GM18498 (cell line): ENCODE data around the gene CEL.
"Not testable (repeated sequence)": the region's sequence is repeated elsewhere in the genome, so short reads cannot be mapped to it uniquely, and the experiment has no call there.

Experiments used
- ATAC-seq: cut with Tn5 transposase; IDR thresholded peaks from one replicate; pipeline ENCODE4 v1.9.1; 2021; ENCODE audit warnings: mild to moderate bottlenecking, moderate library complexity; ENCODE audit not compliant: unreplicated experiment

CEL gene

GRCh38 chr9:133046196-133046899 is 15.4 kb upstream of the CEL start:
- no peak for ATAC-seq

DNA sequence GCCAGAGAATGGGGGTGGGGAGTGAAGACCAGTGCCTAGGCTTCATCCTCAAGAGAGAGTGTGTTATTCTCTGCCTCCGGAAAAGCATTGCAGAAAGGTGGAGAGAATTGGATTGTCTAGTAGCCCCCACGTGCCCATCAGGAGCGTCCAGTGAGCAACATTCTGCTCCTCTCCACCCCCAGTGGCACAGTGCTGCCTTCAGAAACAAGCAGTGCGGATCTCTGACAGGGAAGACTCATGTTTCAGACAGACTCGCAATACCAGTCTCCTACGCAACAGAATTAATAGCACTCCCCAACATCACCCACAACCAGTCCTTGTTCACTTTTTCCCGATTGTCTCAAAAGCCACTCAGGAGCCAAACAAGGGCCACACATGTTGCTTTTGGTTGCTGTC is 14.9 kb upstream of the CEL start:
- ATAC-seq = no peak

DNA sequence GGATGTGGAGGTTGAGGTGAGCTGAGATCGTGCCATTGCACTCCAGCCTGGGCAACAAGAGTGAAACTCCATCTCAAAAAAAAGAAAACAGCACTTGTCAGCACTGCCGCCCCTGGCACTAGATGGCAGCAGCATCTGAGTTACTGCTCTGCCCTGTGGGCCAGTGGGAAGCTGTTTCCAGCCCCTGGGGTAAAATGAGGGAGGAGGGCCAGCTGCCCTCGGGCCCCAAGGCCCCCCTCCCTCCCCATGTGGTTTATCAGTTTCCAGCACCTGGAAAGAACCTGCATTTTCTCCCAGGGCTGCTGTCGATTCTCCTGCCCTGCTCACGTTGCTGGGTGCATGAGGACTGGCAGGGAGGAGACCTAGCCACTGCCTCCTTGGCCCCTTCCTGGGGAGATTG is 13.2 kb upstream of the CEL start:
- ATAC-seq = no peak

GRCh38 chr9:133049043-133049442 is 12.7 kb upstream of the CEL start:
- ATAC-seq = no peak

DNA sequence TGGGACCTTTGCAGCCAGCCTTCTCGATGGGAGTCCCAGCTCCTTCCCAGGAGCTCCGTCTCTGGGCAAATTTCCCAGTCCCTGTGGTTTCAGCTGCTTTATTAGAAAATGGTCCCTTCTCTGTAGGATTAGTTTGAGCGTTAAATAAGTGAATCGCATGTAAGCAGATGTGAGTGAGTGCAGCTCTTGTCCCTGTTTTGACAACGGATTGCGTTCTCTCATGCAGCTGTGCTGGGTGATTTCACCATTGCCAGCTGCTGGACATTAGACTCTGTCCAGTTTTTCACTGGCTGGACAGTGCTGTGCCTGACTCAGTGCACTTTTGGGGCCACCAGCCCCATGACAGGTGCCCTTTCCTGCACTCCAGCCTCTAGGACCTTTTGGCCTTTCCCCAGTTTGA is 11.6 kb upstream of the CEL start:
- ATAC-seq = no peak

DNA sequence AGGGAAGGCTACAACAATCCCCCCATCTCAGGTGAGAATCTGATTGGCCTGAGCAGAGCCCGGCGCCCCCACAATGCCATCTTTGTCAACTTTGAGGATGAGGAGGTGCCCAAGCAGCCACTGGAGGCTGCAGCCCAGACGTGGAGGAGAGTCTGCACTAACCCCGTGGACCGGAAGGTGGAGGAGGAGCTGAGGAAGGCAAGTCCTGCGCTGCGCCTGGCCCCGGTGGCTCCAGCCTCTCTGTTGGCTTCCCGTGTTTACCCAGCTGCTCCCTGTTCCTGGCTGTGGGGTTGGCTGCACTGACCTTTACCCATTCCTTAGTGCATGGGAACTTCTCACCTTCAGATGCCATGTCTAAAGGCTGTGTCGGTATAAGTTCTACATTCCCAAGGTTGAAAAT is 11.0 kb upstream of the CEL start:
- ATAC-seq = no peak

- no peak for ATAC-seq
These were observed 10.4 kb upstream of the CEL start for GRCh38 chr9:133051281-133051900.

DNA sequence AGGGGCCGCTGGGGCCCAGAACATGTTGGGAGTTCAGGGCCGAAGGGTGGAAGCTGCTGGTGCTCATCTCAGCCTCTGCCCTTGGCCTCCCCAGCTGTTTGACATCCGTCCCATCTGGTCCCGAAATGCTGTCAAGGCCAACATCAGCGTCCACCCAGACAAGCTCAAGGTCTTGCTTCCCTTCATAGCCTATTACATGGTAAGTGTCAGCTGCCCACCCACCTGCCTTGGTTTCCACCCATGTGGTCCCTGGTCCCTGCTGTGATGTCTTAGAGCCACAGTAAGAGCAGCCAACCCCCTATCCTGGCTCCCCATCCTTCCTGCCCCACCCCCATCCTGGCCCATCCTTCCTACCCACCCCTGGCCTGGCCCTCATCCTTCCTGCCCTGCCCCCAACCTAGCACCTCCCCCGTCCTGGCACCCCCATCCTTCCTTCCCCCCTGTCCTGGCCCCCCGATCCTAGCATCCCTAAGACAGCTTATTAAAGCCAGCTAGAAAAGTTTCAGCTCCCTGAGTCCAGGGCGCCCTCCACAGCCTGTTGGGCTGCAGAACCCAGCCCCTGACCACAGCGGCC is 9.7 kb upstream of the CEL start:
- ATAC-seq = no peak

- no peak for ATAC-seq
These were observed 7.4 kb upstream of the CEL start for GRCh38 chr9:133054194-133054890.

- ATAC-seq = no peak
These were observed 6.8 kb upstream of the CEL start for GRCh38 chr9:133054966-133055365.

DNA sequence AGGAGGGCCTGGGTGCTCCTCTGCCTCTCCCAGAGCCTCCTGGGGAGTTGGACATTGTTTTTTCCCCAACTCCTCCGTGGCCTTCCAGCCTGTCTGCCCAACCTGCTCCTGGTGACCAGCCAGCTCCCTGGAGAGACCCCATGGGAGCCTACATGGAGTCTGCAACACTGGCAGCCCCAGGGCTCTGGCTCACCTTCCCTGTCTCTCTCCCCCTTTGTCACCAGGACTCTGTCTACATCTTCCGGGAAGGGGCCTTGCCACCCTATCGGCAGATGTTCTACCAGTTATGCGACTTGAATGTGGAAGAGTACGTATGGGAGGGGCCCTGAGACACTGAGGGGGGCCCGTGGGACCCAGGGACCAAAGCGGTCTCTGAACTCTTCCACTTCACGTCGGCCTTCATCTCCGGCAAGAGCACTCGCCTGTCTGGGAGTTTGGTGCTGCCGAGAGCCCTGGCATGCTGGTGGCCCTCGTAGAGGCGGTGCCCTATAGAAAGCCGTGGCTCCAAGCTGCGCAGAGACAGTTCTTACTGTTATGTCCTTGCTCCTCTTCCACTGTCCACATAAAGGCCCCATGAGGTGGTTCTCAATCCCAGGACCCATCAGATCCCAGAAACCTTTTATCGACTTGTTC is 5.9 kb upstream of the CEL start:
- no peak for ATAC-seq

- no peak for ATAC-seq
These were observed 5.2 kb upstream of the CEL start for GRCh38 chr9:133056533-133056932.

DNA sequence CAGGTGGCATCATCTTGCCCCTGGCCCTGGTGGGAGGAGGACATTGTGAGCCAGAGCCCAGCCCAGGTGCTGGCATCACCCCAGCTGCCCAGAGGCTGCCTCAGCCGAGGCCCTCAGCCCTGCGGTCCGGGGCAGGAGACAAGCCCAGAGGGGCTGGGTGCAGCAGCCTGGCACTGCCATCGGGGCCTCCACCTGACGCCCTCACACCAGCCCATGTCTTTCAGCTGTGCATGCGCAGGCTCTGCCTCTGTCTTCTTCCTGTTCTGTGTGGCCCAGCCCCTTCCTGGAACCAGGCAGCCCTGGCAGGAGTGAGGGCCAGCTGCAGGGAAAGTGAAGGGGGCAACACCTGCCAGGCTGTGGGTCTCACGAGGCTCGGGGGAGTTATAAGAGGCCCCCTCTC is 4.8 kb upstream of the CEL start:
- no peak for ATAC-seq

DNA sequence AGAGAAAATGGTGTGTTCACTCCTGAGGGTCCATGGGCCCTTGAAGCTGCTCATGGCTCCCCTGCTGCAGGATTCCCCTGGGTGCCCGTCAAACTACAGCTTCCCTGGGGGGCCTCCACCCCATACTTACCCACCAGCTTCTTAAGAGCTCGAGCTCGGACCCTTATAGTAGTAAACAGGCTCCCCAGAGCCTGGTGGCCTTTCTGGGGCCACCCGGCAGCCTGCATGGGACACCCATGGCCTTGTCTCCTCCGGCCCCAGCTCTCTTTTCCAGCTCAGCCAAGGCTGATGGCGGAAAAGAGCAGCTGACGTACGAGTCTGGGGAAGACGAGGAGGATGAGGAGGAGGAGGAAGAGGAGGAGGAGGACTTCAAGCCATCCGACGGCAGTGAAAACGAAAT is 4.2 kb upstream of the CEL start:
- ATAC-seq = no peak

GRCh38 chr9:133058071-133058470 is 3.7 kb upstream of the CEL start:
- ATAC-seq = no peak

GRCh38 chr9:133058550-133059320 is 3.0 kb upstream of the CEL start:
- no peak for ATAC-seq

- no peak for ATAC-seq
These were observed 2.2 kb upstream of the CEL start for GRCh38 chr9:133059623-133060022.

- ATAC-seq = no peak
These were observed 1.4 kb upstream of the CEL start for GRCh38 chr9:133060417-133060841.

- ATAC-seq = not testable (repeated sequence)
These were observed 590 bp upstream of the CEL start for GRCh38 chr9:133061019-133061763.

GRCh38 chr9:133062569-133062968 is 788 bp downstream of the CEL start:
- not testable (repeated sequence) for ATAC-seq
